ENCODE data around the gene DAAM2. TPM values are rescaled to one million over a fixed set of nuclear protein-coding genes. Genes with fewer than 3 reads are reported as not detected.
A peak's percentile ranks its signal among the peaks of the same experiment; 100 is the strongest.

DAAM2 gene
- total and polyA plus RNA-seq, 9 of the 15 experiments (the other 6 are each of a cell fraction or from before 2014, with no cell fraction given): 0.01 to 0.07 TPM; not detected in 7

GRCh38 chr6:39938773-39939654, 146.8 kb downstream of the DAAM2 start (continued):
- peak in 1 of 2 experiments; percentile 26; a peak in 1 of 4 replicates for TF ChIP-seq RCOR1 (IDR thresholded peaks at IDR 0.05; ENCODE audit: borderline replicate concordance in 1 of 2, low read depth in 2 of 2, low read length in 2 of 2)
- no peak for TF ChIP-seq BHLHE40 (IDR thresholded peaks at IDR 0.05; ENCODE audit: low read length)
- TF ChIP-seq TCF3 (CRISPR knock-in tag; IDR thresholded peaks at IDR 0.05): no peak
- no peak for TF ChIP-seq GATAD2A (IDR thresholded peaks at IDR 0.05)
- TF ChIP-seq NBN (IDR thresholded peaks at IDR 0.05; ENCODE audit: low read depth): no peak
- TF ChIP-seq PKNOX1 (IDR thresholded peaks at IDR 0.05): peak; percentile 43; the same call in 1 of the 2 replicates
- TF ChIP-seq TAF15 (IDR thresholded peaks at IDR 0.05; ENCODE audit: low read depth, low read length): no peak
- TF ChIP-seq ZNF507 (tag; conservative IDR thresholded peaks at IDR 0.05): no peak
- peak; percentile 42 for TF ChIP-seq DMBX1 (CRISPR knock-in tag; IDR thresholded peaks at IDR 0.05; ENCODE audit: borderline replicate concordance)
- TF ChIP-seq PTRF (tag; IDR thresholded peaks at IDR 0.05): peak; percentile 37; the same call in 1 of the 2 replicates
- no peak for TF ChIP-seq POLR2AphosphoS5 (IDR thresholded peaks at IDR 0.05; ENCODE audit: control insufficient read depth, insufficient read depth, low read depth, low read length)
- TF ChIP-seq PBX2 (CRISPR knock-in tag; IDR thresholded peaks at IDR 0.05; ENCODE audit: low read depth): no peak
- TF ChIP-seq PBX2 (tag; conservative IDR thresholded peaks at IDR 0.05; ENCODE audit: low read depth): peak; percentile 40; the same call in 1 of the 2 replicates
- 0 out of 2 replicates have a peak, but pooled peaks have one; percentile 12 for TF ChIP-seq E2F3 (CRISPR knock-in tag; IDR thresholded peaks at IDR 0.05)
- no peak for TF ChIP-seq TAL1 (IDR thresholded peaks at IDR 0.05)
- no peak for TF ChIP-seq ATF4 (CRISPR knock-in tag; IDR thresholded peaks at IDR 0.05)
- TF ChIP-seq NR2C1 (IDR thresholded peaks at IDR 0.05): no peak
- peak; percentile 27; the same call in 1 of the 2 replicates for TF ChIP-seq NR2C1 (tag; IDR thresholded peaks at IDR 0.05)
